Esophagus squamous epithelium (tissue), 5 donors: ENCODE results near the gene GMDS. TPM values are rescaled to one million over a fixed set of nuclear protein-coding genes. Genes with fewer than 3 reads are reported as not detected.

ENCODE experiments used
- DNase-seq: peaks from one replicate; lab custom pipeline; 2025; lab: John Stamatoyannopoulos, UW
- H3K27ac ChIP-seq, 4 donors: fragments of 200-600 bp; sonication (generic); one replicate each; pipeline ENCODE4 v1.5.1; 2016 to 2019; ENCODE audit warnings: mild to moderate bottlenecking in 1 of 4
- H3K27me3 ChIP-seq, 4 donors: fragments of 200-600 bp; sonication (generic); 1 replicate in 3 of 4; 2 replicates in 1 of 4; pipeline versions ENCODE4 v1.5.1 to v1.6.0; 2017 to 2021; ENCODE audit warnings: antibody characterized with exemption in 1 of 4
- H3K36me3 ChIP-seq, 3 donors: fragments of 200-600 bp; sonication (generic); one replicate each; pipeline ENCODE4 v1.5.1; 2016 to 2019
- H3K4me1 ChIP-seq, 3 donors: fragments of 200-600 bp; sonication (generic); one replicate each; pipeline ENCODE4 v1.5.1; 2017 to 2019
- H3K4me3 ChIP-seq, 4 donors: fragments of 200-600 bp; sonication (generic); 1 replicate in 3 of 4; 2 replicates in 1 of 4; pipeline ENCODE4 v1.5.1; 2016 to 2019; ENCODE audit warnings: mild to moderate bottlenecking in 2 of 4, moderate library complexity in 1 of 4
- H3K9me3 ChIP-seq, 3 donors: fragments of 200-600 bp; sonication (generic); one replicate each; pipeline ENCODE4 v1.5.1; 2016 to 2019
- CTCF ChIP-seq, 6 experiments: fragments of 450-650 bp in 4 of 6; fragments of 200-600 bp in 2 of 6; sonication (generic) in 2 of 6; IDR thresholded peaks; one replicate each; pipeline ENCODE4 v1.5.1; 2016 to 2019; ENCODE audit warnings: antibody characterized with exemption in 6 of 6, mild to moderate bottlenecking in 4 of 6, moderate library complexity in 4 of 6
- POLR2A ChIP-seq, 4 donors: fragments of 450-650 bp; IDR thresholded peaks; one replicate each; pipeline ENCODE4 v1.6.1; 2017; ENCODE audit warnings: antibody characterized with exemption in 4 of 4, mild to moderate bottlenecking in 4 of 4, moderate library complexity in 3 of 4
- WGBS, 2 donors: methylation state at CpG; one replicate each; pipeline ENCODE4 v1.1.5; 2018; 5-methylcytosine and 5-hydroxymethylcytosine counted together
- intact Hi-C: fragments of 100-400 bp; cut with DNase I; formaldehyde crosslinking; loops from one replicate; pipeline ENCODE4 v1.15.0; 2022
- total RNA-seq, 4 donors: library from RNA; depleted of rRNA; stranded (reverse); fragments of >200 nt; gene quantifications; one replicate each; pipeline ENCODE4 v1.1.0, GENCODE V29; 2016
- donor health status: DM: yes; HTN: yes; CAD: no.

The GMDS gene
- total RNA-seq, 4 donors from 2014 or later = 17.9 to 58.7 (median 36.7) TPM

GRCh38 chr6:1947922-1948321 is 297.5 kb downstream of the GMDS start:
- intact Hi-C loops = no loop called here
- Histone ChIP-seq H3K27ac (no peak overlapping the region), H3K36me3 (no peaks in the 10 kb centered on the region), H3K4me3 (no peak overlapping the region), H3K9me3 (no peaks in the 10 kb centered on the region), H3K27me3 (no peaks in the 10 kb centered on the region), H3K4me1 (peaks cover 0 to 4% (median 0%) of the 10 kb centered on the region in 3 donors)
- 94 to 98% methylated on average over 4 of the region's 4 CpGs for WGBS, 2 donors
- no peak for TF ChIP-seq CTCF (IDR thresholded peaks at IDR 0.05)
- no peak for TF ChIP-seq POLR2A (IDR thresholded peaks at IDR 0.05)
- DNase-seq = no peak

GRCh38 chr6:1946583-1946982 is 298.8 kb downstream of the GMDS start:
- 29 to 66% methylated on average over 3 of the region's 3 CpGs for WGBS, 2 donors
- intact Hi-C loops = no loop called here
- Histone ChIP-seq H3K4me1 (peaks cover 0 to 4% (median 0%) of the 10 kb centered on the region in 3 donors), H3K27ac (no peak overlapping the region), H3K9me3 (no peaks in the 10 kb centered on the region), H3K4me3 (no peak overlapping the region), H3K27me3 (no peaks in the 10 kb centered on the region), H3K36me3 (no peaks in the 10 kb centered on the region)
- no peak for DNase-seq
- no peak for TF ChIP-seq POLR2A (IDR thresholded peaks at IDR 0.05)
- no peak for TF ChIP-seq CTCF (IDR thresholded peaks at IDR 0.05)

DNA sequence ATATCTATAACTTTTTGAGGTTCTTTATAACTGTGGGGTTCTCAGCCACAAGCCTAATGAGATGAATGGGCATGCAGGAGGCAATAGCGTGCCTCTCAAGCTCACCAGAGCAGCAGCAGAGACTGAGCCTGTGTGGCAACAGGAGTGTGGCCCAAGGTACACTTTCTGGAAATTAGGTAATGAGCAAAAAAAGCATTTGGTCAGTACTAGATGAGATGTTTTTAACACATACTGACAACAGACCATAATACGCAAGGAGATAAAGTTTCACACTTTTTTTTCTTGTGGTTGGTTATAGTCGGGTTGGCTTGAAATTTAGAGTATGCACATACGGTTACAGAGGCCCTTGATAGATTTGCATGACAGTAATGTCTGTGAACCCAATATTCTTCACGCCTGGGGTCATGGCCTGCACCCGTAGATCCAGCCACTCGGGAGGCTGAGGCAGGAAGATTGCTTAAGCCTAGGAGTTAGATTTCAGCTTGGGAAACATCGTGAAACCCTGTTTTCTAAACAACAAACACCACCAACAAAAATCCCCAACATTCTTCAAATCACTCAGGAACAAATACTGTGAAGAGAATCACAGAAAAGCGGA is 300.1 kb downstream of the GMDS start:
- no peak overlapping the region for H3K4me3 ChIP-seq
- DNase-seq = no peak
- TF ChIP-seq CTCF (IDR thresholded peaks at IDR 0.05) = no peak
- WGBS, 2 donors = 85 to 87% methylated on average over 9 of the region's 9 CpGs
- H3K27me3 ChIP-seq = no peaks in the 10 kb centered on the region
- no peaks in the 10 kb centered on the region for H3K36me3 ChIP-seq
- intact Hi-C loops = no loop called here
- no peaks in the 10 kb centered on the region for H3K9me3 ChIP-seq
- H3K27ac ChIP-seq = no peak overlapping the region
- peaks cover 0 to 4% (median 0%) of the 10 kb centered on the region in 3 donors for H3K4me1 ChIP-seq

DNA sequence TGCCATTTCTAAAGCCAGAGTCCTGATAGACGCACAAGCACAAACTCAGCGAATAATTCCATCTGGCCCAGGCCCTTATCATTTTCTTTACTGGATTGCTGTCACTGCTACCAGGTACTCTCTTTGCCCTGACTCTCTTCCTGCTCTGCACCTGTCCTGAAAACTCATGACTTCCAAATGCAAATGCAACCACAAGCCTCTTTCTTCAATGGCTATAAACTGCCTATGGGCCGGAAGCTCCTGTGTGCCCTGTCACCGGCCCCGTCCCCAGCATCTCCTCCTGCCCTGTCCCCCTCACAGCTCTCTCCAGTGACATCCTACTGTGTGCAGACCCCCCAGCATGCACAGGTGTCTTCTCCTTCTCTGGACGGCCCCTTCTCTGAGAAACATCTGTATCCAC is 302.6 kb downstream of the GMDS start:
- intact Hi-C loops = no loop called here
- Histone ChIP-seq H3K27me3 (no peaks in the 10 kb centered on the region), H3K27ac (no peak overlapping the region), H3K4me1 (peaks cover 0 to 4% (median 0%) of the 10 kb centered on the region in 3 donors), H3K4me3 (no peak overlapping the region), H3K9me3 (no peaks in the 10 kb centered on the region), H3K36me3 (no peaks in the 10 kb centered on the region)
- WGBS, 2 donors = 83 to 95% methylated on average over 6 of the region's 6 CpGs
- no peak for DNase-seq
- TF ChIP-seq POLR2A (IDR thresholded peaks at IDR 0.05) = no peak

GRCh38 chr6:1941534-1941933 is 303.9 kb downstream of the GMDS start:
- Histone ChIP-seq H3K27me3 (no peaks in the 10 kb centered on the region), H3K27ac (no peak overlapping the region), H3K36me3 (peaks cover 0 to 1% (median 0%) of the 10 kb centered on the region in 3 donors), H3K4me3 (no peak overlapping the region), H3K4me1 (peaks cover 0 to under 1% (median 0%) of the 10 kb centered on the region in 3 donors), H3K9me3 (no peaks in the 10 kb centered on the region)
- no peak for DNase-seq
- TF ChIP-seq POLR2A (IDR thresholded peaks at IDR 0.05) (no peak), CTCF (IDR thresholded peaks at IDR 0.05) (no peak)
- 84 to 89% methylated on average over 4 of the region's 4 CpGs for WGBS, 2 donors
- intact Hi-C loops = no loop called here
